ENCODE results near the gene KIF7.

Gene KIF7

DNA sequence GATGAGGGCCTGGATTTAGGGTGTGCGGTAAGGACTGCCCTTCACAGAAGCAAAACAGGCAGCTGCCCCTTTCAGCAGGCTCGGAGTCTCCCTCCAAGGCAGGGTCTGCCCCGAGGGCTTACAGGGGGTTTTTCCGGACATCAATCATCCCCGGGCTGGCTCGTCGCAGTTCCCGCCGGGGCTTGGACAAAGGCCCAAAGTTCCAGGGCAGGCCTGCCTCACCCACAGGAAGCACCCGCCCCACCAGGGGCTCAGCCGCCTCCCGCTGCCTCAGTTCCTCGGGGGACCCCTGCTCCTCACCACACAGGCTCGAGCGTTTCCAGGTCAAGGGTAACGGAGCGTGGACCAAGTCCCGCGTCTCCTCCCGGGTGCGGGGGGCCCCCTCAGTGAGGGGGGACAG lies 27.0 kb downstream of the KIF7 start:
- no peak for DNase-seq
- no peak for TF ChIP-seq EZH2 (IDR thresholded peaks at IDR 0.05; ENCODE audit: borderline replicate concordance, low read depth, low read length, severe bottlenecking)
- TF ChIP-seq, protein P1, sequence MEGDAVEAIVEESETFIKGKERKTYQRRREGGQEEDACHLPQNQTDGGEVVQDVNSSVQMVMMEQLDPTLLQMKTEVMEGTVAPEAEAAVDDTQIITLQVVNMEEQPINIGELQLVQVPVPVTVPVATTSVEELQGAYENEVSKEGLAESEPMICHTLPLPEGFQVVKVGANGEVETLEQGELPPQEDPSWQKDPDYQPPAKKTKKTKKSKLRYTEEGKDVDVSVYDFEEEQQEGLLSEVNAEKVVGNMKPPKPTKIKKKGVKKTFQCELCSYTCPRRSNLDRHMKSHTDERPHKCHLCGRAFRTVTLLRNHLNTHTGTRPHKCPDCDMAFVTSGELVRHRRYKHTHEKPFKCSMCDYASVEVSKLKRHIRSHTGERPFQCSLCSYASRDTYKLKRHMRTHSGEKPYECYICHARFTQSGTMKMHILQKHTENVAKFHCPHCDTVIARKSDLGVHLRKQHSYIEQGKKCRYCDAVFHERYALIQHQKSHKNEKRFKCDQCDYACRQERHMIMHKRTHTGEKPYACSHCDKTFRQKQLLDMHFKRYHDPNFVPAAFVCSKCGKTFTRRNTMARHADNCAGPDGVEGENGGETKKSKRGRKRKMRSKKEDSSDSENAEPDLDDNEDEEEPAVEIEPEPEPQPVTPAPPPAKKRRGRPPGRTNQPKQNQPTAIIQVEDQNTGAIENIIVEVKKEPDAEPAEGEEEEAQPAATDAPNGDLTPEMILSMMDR (IDR thresholded peaks at IDR 0.05; ENCODE audit: borderline replicate concordance, extremely low read depth, low read length, poor library complexity, severe bottlenecking) = no peak
- ATAC-seq (ENCODE audit: insufficient read depth, low read depth) = no peak
- no peaks in the 10 kb centered on the region for H3K27me3 ChIP-seq (ENCODE audit: insufficient read depth, low read length, poor library complexity)
- no peak overlapping the region for H2AFZ ChIP-seq (ENCODE audit: low read depth, low read length)
- peaks cover 13% of the 10 kb centered on the region for H4K20me1 ChIP-seq (ENCODE audit: insufficient read depth, low read length)
- no peaks in the 10 kb centered on the region for H3K9me3 ChIP-seq (ENCODE audit: insufficient read depth, low read length, severe bottlenecking)
- H3K27ac ChIP-seq (ENCODE audit: low read length) = no peak overlapping the region
- H3K36me3 ChIP-seq (ENCODE audit: insufficient read depth, low read length) = peaks cover 96% of the 10 kb centered on the region
- H3K9ac ChIP-seq (ENCODE audit: low read depth, low read length) = no peak overlapping the region
- H3K4me1 ChIP-seq (ENCODE audit: insufficient read depth, low read length) = no peaks in the 10 kb centered on the region
- H3K79me2 ChIP-seq (ENCODE audit: insufficient read depth, low read length) = no peaks in the 10 kb centered on the region
- H3K4me2 ChIP-seq (ENCODE audit: insufficient read depth, low read length) = no peak overlapping the region
- H3K4me3 ChIP-seq (ENCODE audit: low read depth in 1 of 2, low read length in 2 of 2) = no peak overlapping the region

DNA sequence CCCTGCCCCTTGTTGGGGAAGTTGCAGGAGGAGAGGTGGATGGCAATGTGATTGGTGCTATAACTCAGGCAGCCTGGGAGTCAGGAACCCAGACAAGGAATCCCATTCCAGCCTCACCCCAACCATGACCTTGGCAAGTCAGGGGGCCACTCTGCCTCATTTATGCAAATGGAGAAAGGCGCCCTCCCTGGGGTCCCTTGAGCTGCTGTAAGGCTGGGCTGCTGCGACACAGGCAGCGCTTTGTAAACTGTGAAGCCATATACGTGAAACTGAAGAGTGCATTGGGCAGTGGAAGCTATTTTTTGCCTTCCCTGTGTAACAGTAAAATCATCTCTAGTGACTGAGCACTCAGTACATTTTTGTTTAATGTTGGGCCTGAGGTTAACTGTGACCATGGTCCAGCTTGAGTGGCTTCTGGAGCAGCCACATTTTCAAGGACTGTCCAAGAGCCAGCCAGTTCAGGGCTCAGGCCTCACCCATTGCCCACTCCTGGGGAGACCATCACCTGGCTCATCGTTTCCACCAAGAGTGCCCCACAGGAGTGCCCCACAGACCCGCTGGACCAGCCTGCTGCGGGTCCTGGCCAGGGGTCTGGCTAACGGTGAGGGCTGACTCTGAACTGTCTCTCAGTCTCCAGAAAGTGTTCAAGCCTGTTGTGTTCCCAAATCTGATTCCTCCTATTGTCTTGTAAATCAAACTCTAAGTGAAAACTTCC lies 27.9 kb downstream of the KIF7 start:
- no peak overlapping the region for H2AFZ ChIP-seq (ENCODE audit: low read depth, low read length)
- H3K36me3 ChIP-seq (ENCODE audit: insufficient read depth, low read length) = peaks cover 98% of the 10 kb centered on the region
- H3K4me1 ChIP-seq (ENCODE audit: insufficient read depth, low read length) = no peaks in the 10 kb centered on the region
- H3K79me2 ChIP-seq (ENCODE audit: insufficient read depth, low read length) = no peaks in the 10 kb centered on the region
- no peak for TF ChIP-seq EZH2 (IDR thresholded peaks at IDR 0.05; ENCODE audit: borderline replicate concordance, low read depth, low read length, severe bottlenecking)
- TF ChIP-seq, protein P1 (IDR thresholded peaks at IDR 0.05; ENCODE audit: borderline replicate concordance, extremely low read depth, low read length, poor library complexity, severe bottlenecking) = no peak
- DNase-seq (no peak), ATAC-seq (ENCODE audit: insufficient read depth, low read depth) (no peak)
- no peak overlapping the region for H3K4me3 ChIP-seq (ENCODE audit: low read depth in 1 of 2, low read length in 2 of 2)
- H3K27ac ChIP-seq (ENCODE audit: low read length) = no peak overlapping the region
- no peak overlapping the region for H3K9ac ChIP-seq (ENCODE audit: low read depth, low read length)
- no peaks in the 10 kb centered on the region for H3K9me3 ChIP-seq (ENCODE audit: insufficient read depth, low read length, severe bottlenecking)
- peaks cover 13% of the 10 kb centered on the region for H4K20me1 ChIP-seq (ENCODE audit: insufficient read depth, low read length)
- no peak overlapping the region for H3K4me2 ChIP-seq (ENCODE audit: insufficient read depth, low read length)
- no peaks in the 10 kb centered on the region for H3K27me3 ChIP-seq (ENCODE audit: insufficient read depth, low read length, poor library complexity)

DNA sequence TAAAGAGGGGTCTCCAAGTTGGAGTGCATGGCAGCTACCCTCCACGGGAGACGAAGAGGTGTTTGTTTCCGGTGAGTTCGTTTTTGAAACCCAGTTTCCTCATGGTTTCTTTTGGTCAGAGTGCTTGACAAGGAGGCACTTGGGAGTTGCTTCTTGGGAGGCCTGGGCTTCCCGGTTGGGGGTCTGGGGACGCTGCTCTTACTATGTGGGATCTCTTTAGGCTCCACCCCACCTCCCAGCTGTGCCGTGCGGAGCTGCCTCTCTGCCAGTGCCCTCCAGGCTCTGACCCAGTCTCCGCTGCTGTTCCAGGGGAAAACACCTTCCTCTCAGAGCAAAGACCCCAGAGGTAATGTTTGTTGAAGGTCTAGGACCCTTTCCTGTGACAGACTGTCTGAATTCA lies 29.6 kb downstream of the KIF7 start:
- H3K4me1 ChIP-seq (ENCODE audit: insufficient read depth, low read length) = no peaks in the 10 kb centered on the region
- H2AFZ ChIP-seq (ENCODE audit: low read depth, low read length) = no peak overlapping the region
- TF ChIP-seq, protein P1 (IDR thresholded peaks at IDR 0.05; ENCODE audit: borderline replicate concordance, extremely low read depth, low read length, poor library complexity, severe bottlenecking) = no peak
- no peak for TF ChIP-seq EZH2 (IDR thresholded peaks at IDR 0.05; ENCODE audit: borderline replicate concordance, low read depth, low read length, severe bottlenecking)
- DNase-seq (no peak), ATAC-seq (ENCODE audit: insufficient read depth, low read depth) (no peak)
- H4K20me1 ChIP-seq (ENCODE audit: insufficient read depth, low read length) = peaks cover 13% of the 10 kb centered on the region
- H3K79me2 ChIP-seq (ENCODE audit: insufficient read depth, low read length) = no peaks in the 10 kb centered on the region
- H3K9me3 ChIP-seq (ENCODE audit: insufficient read depth, low read length, severe bottlenecking) = no peaks in the 10 kb centered on the region
- H3K27me3 ChIP-seq (ENCODE audit: insufficient read depth, low read length, poor library complexity) = no peaks in the 10 kb centered on the region
- H3K27ac ChIP-seq (ENCODE audit: low read length) = no peak overlapping the region
- H3K9ac ChIP-seq (ENCODE audit: low read depth, low read length) = no peak overlapping the region
- H3K4me3 ChIP-seq (ENCODE audit: low read depth in 1 of 2, low read length in 2 of 2) = no peak overlapping the region
- no peak overlapping the region for H3K4me2 ChIP-seq (ENCODE audit: insufficient read depth, low read length)
- H3K36me3 ChIP-seq (ENCODE audit: insufficient read depth, low read length) = peaks cover 97% of the 10 kb centered on the region

All from DND-41 (cell line).